HG02642 (cell line): ENCODE results near the gene BTBD10.

Experiments
- ATAC-seq: cut with Tn5 transposase; IDR thresholded peaks from one replicate; pipeline ENCODE4 v1.9.1; 2021; ENCODE audit warnings: mild to moderate bottlenecking; ENCODE audit not compliant: unreplicated experiment, poor library complexity

The BTBD10 gene

DNA sequence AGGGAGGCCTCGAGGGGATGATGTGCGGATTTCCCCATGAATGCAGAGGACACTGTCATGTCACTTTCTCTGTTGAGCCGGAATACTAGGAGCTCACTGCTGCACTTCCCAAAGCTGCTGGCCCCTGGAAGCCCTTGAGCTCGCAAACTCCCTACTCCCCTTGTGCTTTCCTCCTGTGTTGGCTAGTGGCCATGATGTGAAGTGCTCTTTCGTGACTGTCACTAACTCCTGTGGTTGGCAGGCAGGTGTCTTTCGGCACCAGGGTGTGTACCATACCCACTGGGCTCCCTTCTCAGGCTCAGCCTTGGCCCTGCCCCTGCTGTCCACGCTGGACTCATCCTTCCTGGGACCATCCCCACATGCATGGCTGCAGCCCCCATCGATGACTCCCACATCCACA lies 86.2 kb downstream of the BTBD10 start:
- ATAC-seq, result no peak

DNA sequence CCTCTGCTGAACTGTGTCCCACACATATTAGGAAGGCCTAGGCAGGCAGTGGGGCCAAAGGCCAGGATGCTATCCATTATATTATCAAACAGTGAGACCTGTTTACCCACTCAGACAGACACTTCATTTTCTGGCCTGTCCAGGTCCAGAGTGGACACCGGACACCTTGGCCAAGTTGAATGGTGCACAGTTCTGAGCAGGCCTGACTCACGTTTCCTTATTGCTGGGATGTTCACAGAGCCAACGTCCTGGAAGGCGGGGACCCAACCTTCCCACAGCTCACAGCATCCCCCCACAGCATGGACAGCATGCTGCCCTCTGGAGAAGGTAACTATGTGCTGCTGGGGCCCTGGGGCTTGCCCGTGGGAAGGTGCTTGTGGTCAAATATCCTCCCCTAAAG lies 86.6 kb downstream of the BTBD10 start:
- no peak for ATAC-seq

DNA sequence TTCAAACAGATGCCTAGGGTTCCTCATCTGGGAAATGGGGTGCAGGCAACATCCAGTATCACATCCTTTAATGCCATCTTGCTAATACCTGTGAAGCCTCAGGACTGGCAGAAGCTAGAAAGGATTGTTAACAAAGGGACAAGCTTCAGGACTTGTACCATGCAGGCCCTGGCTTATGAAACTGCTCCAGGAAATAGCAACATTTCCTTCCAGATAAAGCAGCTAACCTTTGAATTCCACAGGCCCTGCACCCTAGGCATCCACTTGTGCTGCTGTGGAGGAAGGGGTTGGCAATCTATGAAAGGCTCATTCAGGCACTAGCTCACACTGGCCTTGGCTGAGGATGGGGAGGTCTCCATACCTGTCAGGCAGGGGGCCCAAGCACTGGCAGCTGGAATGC lies 87.2 kb downstream of the BTBD10 start:
- no peak for ATAC-seq

DNA sequence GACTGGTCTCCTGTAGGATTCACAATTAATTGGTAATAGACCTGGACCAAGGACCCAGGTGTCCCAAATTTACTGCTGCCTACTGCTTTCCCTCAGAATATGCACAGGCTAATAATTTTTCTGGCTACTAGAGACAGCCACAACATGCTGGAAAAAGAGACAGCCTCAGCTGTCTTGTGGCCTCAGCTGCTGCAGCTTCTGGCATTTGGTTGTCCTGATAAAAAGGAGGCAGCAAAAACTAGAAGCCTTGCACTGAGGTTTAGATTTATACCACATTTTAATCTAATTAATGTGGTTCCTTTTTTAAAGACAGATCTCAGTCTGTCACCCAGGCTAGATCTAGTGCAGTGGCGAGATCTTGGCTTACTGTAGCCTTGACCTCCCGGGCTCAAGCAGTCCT lies 89.8 kb downstream of the BTBD10 start:
- ATAC-seq, result no peak

DNA sequence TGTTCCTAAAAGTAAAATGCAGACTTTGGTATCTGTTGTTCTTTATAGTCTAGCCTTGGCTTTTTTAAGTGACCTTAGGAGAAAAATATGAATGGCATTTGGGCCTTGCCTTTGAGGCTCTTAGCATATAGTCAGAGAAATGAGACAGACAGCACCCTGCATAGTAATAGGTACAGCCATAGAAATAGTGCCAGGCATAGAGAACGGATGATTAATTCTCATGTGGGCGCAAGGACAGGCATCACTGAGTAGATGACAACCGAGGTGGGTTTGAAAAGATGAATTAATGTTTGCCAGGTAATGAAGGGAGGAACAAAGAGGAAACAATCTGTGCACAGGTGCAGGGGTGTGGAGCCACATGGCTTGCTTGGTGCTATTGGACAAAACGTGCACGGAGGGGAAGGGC lies 95.0 kb downstream of the BTBD10 start:
- ATAC-seq, result no peak

DNA sequence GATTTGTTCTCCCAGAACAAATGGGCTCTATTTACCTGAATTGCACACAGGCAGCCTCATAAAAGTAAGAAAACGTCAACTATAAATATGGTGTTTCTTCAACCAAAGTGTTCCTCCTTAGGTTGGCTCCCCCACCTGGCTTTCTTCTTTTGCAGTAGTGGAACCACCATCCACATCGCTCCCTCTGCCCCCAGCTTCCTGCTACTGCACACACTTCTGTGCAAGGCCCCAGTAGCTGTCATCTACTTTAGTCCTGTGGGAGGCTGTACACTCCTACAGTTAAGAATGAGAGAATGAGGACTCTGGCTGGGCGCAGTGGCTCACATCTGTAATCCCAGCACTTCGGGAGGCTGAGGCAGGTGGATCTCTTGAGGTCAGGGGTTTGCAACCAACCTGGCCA lies 95.9 kb downstream of the BTBD10 start:
- ATAC-seq, result no peak

DNA sequence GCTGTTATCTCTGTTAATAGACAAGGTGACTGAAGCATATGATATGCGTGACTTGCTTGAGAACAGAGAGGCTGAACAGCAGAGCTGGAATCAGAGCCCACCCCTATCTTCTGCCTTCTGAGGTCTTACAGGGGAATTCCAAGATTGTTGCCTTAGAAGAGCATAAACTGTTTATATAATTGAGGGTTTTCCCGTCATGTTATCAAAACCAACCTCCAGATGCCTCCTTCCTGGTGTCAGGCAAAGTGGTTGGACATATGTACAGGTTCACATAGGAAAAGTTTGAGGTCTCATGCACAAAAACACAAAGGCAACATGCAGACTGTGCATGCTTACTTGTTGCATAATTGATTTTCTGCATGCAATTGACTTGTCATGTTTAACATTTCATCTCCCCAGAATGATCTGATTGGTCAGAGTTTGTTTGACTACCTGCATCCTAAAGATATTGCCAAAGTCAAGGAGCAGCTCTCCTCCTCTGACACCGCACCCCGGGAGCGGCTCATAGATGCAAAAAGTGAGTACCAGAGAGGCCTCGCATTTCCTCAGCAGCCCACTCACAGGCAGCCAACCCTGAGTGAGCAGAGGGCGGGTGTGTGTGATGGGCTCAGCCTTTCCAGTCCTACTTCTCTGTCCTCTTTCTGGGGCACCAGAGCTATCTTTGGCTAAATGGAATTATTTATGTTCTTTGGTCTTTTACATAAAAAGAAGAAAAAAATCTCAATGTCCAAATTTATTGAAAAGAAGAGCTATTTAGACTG lies 96.6 kb downstream of the BTBD10 start:
- no peak for ATAC-seq

DNA sequence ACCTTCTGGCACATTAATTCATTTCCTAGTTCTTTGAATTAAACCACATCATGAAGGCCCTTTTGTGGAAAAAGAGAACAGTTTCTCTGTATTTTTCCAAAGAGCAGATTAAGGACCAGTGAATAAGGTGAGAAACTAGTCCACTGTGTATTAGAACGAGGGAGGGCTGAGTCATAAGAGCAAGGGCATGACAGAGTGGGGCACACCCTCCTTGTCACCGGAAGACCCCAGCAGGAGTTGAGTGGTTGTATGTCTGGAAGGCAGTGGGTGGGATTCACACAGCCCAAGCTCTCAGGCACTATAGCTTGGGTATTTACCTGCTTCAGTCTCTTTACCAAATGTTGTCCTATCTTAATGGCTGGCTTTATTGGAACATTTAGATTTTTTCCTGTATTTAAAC lies 98.6 kb downstream of the BTBD10 start:
- ATAC-seq, result no peak

DNA sequence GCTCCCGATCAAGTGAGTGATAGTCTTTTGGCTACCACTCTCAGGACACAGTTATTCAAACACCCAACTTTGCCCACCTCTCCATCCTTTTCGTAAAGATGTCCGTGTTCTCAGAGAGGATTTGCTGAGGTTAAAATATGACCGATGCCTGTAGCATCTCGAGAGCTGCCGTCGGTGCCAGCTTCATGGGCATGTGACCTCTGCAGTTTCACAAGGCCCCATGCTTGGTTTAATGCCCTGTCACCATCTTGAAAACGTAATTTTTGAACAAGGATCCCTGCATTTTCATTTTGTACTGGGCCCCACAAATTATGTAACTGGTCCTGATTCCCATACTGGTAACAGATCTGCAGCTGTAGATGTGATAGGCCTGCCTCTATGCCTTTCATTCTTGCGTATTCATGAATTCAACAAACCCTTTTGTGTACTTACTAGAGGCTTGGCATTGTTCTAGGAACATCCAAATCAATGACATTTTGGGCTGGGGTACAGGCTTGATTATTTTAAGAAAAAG lies 100.4 kb downstream of the BTBD10 start:
- no peak for ATAC-seq

DNA sequence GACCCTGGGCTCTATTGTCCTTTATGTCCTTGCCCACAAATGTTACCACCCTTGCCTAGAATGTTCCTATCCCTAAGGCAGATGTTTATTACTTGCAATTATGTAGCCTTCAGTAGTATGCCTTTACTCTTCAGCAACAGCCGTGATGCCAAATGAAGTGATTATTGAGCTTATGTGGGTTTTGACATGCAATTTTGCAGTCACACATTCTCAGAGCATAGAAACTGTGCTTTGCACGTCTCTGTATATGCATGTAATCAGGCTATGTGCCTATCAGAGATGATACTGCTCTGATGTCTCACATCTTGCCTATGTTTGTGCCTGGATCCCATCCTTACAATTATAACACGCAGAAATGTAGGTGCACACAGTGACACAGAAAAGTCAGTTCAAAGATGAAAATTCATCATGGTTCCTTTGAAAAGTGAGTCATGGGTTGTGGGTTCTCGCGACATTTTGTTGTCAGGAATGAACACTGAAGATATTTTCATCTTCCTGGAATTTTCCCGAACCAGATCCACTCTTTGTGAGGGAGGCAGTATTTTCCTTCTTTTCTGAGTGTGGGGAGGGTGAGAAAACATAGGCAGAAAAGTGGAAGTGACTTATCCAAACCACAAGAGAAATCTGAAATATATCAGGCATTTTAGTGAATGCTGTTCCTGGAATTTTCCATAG lies 104.3 kb downstream of the BTBD10 start:
- no peak for ATAC-seq

DNA sequence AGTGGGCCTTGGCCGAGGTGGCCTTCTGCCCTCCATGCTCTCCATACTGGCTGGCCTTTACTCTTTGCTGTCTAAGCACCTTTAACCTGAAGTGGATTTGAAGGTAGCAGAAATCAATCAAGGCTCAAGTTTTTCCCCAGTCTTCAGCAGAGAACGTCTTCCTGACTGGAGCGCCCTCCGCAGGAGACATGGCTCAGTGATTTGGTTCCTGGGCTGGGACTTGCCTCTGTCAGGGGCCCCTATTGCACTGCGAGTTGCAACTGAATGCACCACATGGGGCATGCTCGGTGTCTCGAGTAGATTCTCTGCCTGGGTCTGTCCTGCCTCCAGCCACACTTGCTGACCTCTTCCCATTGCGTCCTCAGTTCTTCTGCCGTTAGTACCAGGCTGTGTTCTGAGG lies 105.8 kb downstream of the BTBD10 start:
- ATAC-seq, result no peak

DNA sequence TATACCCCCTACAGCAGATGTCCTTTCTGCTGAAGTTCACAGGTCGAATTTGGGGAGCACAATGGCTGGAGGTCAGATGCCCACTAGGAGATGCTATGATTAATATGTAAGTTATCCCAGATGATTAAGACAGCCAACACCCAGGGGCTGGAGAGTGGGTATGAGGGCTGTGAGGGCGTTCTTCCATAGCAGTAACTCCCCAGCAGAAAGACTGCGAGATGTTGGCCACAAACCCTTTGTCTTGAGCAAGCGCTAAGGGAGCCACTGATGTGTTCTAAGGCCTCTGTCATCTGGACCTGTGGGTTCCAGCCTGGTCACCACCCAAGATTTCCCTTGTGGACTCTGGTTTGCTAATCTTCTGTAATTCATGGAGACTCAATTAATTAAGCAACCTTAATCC lies 107.8 kb downstream of the BTBD10 start:
- no peak for ATAC-seq

DNA sequence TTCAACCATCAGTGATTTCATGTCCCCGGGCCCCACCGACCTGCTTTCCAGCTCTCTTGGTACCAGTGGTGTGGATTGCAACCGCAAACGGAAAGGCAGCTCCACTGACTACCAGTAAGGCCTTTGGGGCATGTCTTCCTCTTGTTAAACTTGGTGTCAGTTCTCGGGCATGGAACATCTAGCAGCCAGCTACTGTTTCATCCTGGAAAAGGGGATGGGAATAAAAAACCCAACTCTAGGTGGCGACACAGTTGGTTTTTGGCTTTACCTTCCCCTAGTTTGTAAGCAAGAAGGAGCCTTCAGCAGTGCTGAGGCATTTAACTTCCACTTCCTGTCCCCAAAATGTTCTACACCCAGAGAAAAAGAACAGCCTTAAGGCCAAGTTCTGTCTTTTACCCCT lies 108.7 kb downstream of the BTBD10 start:
- ATAC-seq, result no peak

DNA sequence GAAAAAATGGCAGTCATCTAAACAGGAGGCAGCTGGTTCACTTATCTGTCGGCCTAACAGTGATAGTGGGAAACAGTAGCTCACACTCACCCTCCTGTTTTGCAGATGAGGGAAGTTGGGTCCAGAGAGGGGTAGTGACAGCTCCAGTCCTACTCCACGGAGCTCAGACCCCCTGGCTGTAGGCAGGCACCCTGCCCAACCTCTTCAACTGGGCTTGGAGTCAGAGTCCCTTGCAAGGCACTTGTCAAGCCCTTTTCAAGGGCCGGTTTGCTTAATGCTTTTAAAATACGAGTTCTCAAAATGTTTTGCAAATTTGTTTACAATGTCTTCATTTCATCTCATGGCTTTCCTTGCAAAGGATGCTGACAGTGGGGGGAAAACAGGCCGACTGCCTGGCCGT lies 110.3 kb downstream of the BTBD10 start:
- ATAC-seq, result no peak

DNA sequence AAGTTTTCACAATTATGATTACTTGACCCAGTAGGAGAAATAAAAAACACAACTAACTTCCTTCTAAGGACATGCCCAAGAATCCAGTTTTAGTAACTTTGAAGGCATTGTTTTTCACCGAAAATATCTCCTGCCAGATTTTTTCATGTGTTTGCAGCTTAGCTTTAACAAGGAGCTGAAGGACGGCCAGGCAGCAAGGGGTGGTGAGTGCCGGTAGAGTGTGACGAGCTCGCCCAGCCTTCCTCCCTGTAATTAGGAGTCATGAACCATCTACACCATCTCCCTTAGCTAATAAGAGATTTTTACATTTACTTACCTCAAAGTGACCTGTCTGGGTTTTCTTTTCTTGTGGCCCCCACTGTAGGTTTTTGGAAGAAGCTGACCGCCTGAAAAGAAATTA lies 113.4 kb downstream of the BTBD10 start:
- ATAC-seq, result no peak

DNA sequence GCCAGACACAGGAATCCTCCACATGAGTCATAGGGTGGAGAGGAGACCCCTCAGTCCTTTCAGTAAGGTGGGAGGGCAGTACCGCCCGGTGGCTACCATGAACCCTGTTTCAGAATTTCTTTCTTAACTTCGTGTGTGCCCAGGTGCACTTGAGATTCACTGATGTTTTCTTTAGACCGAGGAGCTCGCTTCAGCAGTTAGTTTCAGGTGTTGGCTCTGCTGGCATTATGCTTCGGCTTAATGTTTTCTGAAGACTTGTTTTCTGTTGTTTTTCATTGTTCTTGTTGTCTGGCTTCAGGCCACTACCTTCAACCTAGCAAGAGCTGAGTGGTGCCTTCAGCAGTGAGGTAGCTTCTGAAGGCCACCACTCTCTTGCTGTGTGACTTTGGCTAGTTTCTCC lies 114.0 kb downstream of the BTBD10 start:
- ATAC-seq, result no peak

DNA sequence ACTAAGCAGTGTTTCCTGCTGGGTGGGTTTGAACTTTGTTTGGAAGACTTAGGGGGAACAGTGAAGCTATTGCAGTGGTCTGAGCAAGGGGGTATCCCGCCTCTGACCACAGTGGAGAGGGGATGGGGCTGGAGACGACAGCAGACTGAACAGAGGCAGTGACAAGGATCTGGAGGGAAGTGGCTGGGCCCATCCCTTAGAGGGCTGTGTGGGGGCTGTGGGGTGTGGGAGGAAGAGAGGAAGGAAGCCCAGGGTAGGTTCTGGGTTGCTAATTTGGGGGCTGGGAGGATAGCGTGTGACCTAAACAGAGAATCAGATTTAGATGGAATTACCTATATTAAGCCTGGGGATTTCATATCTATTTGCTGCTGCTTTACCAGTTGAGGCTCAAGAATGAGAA lies 114.7 kb downstream of the BTBD10 start:
- ATAC-seq, result no peak

DNA sequence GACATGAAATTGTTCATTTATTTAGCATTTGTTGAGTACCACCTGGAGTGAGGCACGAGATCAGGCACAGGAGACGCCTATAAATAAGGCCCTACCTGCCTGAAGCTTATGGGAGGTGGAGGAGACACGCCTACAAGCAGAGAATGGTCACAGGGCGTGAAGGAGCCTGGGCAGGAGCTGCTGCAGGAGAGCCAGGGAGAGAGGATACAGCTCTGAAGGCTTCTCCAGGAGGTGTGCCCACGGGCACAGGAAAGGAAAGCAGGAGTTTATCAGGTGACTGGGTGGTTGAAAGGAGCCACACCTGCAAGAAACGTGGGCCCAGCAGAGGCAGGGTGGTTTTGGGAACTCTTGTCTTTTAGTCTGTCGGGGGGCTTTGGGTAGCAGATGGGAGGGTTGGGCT lies 115.1 kb downstream of the BTBD10 start:
- ATAC-seq, result no peak

DNA sequence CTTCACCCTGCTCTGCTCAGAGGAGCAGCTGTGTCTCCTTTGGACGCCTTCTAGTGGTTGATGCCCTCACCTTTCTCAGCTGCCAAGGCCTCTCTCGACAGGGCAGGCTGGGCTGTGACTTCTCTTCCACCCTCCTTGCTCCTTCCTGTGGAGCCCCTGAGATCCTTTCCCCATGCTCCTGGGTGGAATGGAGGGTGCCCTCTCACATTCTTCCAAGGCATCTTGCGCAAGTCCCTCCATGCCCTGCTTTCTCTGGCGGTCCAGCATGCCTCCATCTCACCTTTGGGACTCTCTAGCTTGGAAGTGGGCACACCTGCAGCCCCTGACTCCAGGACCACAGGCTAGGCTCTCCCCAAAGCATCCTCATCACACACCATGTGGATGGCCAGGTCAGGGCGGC lies 116.6 kb downstream of the BTBD10 start:
- no peak for ATAC-seq

DNA sequence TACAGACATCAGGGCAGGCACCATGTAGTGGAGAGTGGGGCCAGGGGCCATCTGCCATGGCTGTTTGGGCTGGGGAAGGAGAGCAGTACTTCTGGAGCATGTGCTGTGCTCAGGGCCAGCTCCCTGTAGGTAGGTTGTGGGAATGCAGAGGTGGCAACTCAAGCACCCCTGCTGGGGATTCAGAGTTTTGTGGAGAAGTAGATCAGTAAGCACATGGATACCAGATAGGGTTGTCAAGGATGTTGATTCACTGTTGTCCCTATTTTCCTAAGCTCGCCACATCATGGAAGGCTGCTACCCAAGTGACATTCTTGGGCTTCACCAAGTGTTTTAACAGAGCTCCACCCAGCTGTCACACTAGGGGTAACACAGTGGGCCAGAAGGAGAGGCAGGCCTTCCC lies 118.2 kb downstream of the BTBD10 start:
- ATAC-seq, result no peak

DNA sequence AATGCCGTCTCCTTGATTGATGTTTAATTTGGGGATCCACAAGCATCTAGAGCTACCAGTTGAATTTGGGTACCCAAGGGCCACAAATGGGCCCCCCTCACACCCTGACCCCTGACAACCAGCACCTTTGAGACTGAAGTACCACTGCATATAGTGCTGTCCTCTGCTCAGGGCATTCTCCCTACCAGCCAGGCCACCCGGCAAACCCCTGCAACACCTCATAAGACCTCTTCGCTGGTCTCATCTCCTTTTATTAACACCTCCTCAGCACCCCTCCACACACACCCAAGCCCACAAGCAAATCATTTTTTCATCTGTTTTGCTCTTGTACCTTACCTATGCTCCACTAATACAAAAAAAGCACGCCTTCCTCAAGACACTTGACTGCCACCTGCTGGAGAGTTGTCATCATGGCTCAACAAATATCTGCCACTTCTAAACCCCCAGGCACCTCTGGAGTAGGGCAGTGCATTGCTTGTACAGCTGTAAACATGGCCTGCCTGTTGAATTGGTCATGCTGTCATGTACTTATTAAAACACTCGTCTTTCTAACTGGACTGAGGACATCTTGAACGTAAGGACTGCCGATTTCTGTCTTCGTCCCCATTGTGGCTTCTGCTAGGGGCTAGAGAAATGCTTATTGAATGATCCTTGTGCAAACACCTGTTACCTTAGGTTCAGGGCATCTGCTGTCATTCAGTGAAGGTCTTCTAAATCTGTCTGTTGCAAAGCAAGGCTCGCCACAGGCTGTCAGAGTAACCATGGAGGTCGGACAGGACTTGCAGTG lies 118.9 kb downstream of the BTBD10 start:
- peak; percentile 44 for ATAC-seq
